ENCODE results near the gene ADCK1. TPM values are rescaled to one million over a fixed set of nuclear protein-coding genes. Genes with fewer than 3 reads are reported as not detected.
"Not testable (repeated sequence)": the region's sequence is repeated elsewhere in the genome, so short reads cannot be mapped to it uniquely, and the experiment has no call there.

The ADCK1 gene
- total and polyA plus RNA-seq, 9 donors, result 2.8 to 8.4 (median 6.7) TPM

- Histone ChIP-seq H3K36me3 (ENCODE audit: control insufficient read depth, insufficient read depth, low read length) (no peaks in the 10 kb centered on the region), H3K4me3 (ENCODE audit: low read length) (no peak overlapping the region), H3K4me1 (ENCODE audit: control insufficient read depth, insufficient read depth, low read length) (no peaks in the 10 kb centered on the region), H3K27ac (ENCODE audit: low read length) (no peak overlapping the region), H3K9me3 (replicated peaks; ENCODE audit: control insufficient read depth, low read depth, low read length) (no peaks in the 10 kb centered on the region), H3K27me3 (ENCODE audit: control insufficient read depth, insufficient read depth, low read length) (no peaks in the 10 kb centered on the region)
- no peak for DNase-seq
- 86% methylated on average over 2 of the region's 3 CpGs for WGBS (ENCODE audit: insufficient coverage)
Observed at GRCh38 chr14:77808250-77808649, 8.3 kb downstream of the ADCK1 start.

- Histone ChIP-seq H3K4me1 (ENCODE audit: control insufficient read depth, insufficient read depth, low read length) (no peaks in the 10 kb centered on the region), H3K27ac (ENCODE audit: low read length) (no peak overlapping the region), H3K4me3 (ENCODE audit: low read length) (no peak overlapping the region), H3K36me3 (ENCODE audit: control insufficient read depth, insufficient read depth, low read length) (no peaks in the 10 kb centered on the region), H3K9me3 (replicated peaks; ENCODE audit: control insufficient read depth, low read depth, low read length) (no peaks in the 10 kb centered on the region), H3K27me3 (ENCODE audit: control insufficient read depth, insufficient read depth, low read length) (no peaks in the 10 kb centered on the region)
- 86% methylated on average over 1 of the region's 1 CpG for WGBS (ENCODE audit: insufficient coverage)
- no peak for DNase-seq
Observed at GRCh38 chr14:77809011-77809410, 9.1 kb downstream of the ADCK1 start.

GRCh38 chr14:77812028-77812427, 12.1 kb downstream of the ADCK1 start:
- H3K27ac ChIP-seq (ENCODE audit: low read length), result no peak overlapping the region
- DNase-seq, result no peak
- no peaks in the 10 kb centered on the region for H3K36me3 ChIP-seq (ENCODE audit: control insufficient read depth, insufficient read depth, low read length)
- WGBS (ENCODE audit: insufficient coverage), result 100% methylated on average over 1 of the region's 2 CpGs
- no peak overlapping the region for H3K4me3 ChIP-seq (ENCODE audit: low read length)
- no peaks in the 10 kb centered on the region for H3K27me3 ChIP-seq (ENCODE audit: control insufficient read depth, insufficient read depth, low read length)
- no peaks in the 10 kb centered on the region for H3K9me3 ChIP-seq (replicated peaks; ENCODE audit: control insufficient read depth, low read depth, low read length)
- H3K4me1 ChIP-seq (ENCODE audit: control insufficient read depth, insufficient read depth, low read length), result no peaks in the 10 kb centered on the region

DNA sequence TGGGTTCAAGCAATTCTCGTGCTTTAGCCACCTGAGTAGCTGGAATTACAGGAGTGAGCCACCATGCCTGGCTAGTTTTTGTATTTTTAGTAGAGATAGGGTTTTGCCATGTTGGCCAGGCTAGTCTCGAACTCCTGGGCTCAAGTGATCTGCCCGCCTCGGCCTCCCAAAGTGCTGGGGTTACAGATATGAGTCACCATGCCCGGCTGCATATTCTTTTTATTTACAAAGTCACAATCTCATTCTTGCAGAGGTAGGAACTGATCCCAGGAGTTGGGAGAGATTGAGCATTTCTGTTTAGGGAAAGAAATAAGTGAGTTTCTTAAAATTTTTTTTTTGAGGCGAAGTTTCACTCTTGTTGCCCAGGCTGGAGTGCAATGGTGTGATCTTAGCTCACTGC, 12.8 kb downstream of the ADCK1 start:
- H3K9me3 ChIP-seq (replicated peaks; ENCODE audit: control insufficient read depth, low read depth, low read length); H3K36me3 ChIP-seq (ENCODE audit: control insufficient read depth, insufficient read depth, low read length); H3K27ac ChIP-seq (ENCODE audit: low read length); DNase-seq; H3K27me3 ChIP-seq (ENCODE audit: control insufficient read depth, insufficient read depth, low read length); H3K4me1 ChIP-seq (ENCODE audit: control insufficient read depth, insufficient read depth, low read length); H3K4me3 ChIP-seq (ENCODE audit: low read length): not testable (repeated sequence)
- no CpG with 5 or more reads among the region's 6 CpGs for WGBS (ENCODE audit: insufficient coverage)

DNA sequence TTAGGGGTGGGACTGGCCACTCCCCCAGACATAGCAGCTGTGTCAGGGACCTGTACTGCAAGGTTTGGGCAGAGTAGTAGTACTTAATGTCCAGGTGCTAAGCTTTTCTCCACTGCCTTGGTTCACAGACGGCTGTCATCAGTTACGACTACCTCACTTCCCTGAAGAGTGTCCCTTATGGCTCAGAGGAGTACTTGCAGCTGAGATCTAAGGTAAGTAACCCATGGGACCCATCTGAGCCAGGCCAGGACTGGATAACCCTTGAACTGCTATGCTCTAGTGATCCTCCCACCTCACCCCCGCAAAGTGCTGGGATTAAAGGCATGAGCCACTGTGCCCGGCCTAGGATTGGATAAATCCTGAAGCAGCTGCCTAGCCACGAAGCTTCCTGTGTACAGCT, 22.4 kb downstream of the ADCK1 start:
- WGBS (ENCODE audit: insufficient coverage), result 71% methylated on average over 3 of the region's 5 CpGs
- Histone ChIP-seq H3K27me3 (ENCODE audit: control insufficient read depth, insufficient read depth, low read length) (no peaks in the 10 kb centered on the region), H3K4me3 (ENCODE audit: low read length) (no peak overlapping the region), H3K9me3 (replicated peaks; ENCODE audit: control insufficient read depth, low read depth, low read length) (no peaks in the 10 kb centered on the region), H3K27ac (ENCODE audit: low read length) (no peak overlapping the region), H3K4me1 (ENCODE audit: control insufficient read depth, insufficient read depth, low read length) (no peaks in the 10 kb centered on the region), H3K36me3 (ENCODE audit: control insufficient read depth, insufficient read depth, low read length) (peaks cover 15% of the 10 kb centered on the region)
- no peak for DNase-seq

DNA sequence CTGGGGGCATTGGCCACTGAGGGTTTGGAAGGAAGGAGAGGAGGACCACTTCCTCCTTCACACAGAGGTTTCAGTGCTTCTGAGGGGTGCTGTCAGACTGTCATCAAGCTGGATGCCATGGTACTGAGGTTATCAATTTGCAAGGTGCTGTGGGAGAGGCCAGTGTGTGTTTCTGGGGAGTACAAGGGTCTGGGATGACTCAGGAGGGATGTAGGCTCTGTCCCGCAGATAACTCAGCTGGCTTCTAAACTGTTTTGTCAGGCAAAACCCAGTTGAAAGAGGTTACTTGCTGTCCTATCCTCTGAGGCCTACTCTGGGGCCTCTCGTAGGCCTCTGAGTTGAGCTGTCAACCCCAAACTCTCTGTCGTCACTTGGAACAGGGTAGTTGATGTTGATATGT, 22.8 kb downstream of the ADCK1 start:
- 100% methylated on average over 3 of the region's 3 CpGs for WGBS (ENCODE audit: insufficient coverage)
- Histone ChIP-seq H3K9me3 (replicated peaks; ENCODE audit: control insufficient read depth, low read depth, low read length) (no peaks in the 10 kb centered on the region), H3K27me3 (ENCODE audit: control insufficient read depth, insufficient read depth, low read length) (no peaks in the 10 kb centered on the region), H3K27ac (ENCODE audit: low read length) (no peak overlapping the region), H3K4me3 (ENCODE audit: low read length) (no peak overlapping the region), H3K36me3 (ENCODE audit: control insufficient read depth, insufficient read depth, low read length) (peaks cover 15% of the 10 kb centered on the region), H3K4me1 (ENCODE audit: control insufficient read depth, insufficient read depth, low read length) (no peaks in the 10 kb centered on the region)
- no peak for DNase-seq

DNA sequence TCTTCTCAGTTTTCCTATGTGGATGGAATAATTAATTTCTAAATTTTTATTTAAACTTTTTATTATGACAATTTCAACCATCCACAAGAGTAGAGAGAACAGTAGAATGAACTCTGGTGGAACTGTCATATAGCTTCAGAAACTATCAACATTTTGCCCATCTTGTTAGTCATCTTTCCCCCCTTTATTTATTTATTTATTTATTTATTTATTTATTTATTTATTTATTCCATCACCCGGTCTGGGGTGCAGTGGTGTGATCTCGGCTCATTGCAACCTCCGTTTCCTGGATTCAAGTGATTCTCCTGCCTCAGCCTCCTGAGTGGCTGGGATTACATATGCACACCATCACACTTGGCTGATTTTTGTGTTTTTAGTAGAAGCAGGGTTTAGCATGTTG, 23.5 kb downstream of the ADCK1 start:
- Histone ChIP-seq H3K27me3 (ENCODE audit: control insufficient read depth, insufficient read depth, low read length) (no peaks in the 10 kb centered on the region), H3K36me3 (ENCODE audit: control insufficient read depth, insufficient read depth, low read length) (peaks cover 17% of the 10 kb centered on the region), H3K4me1 (ENCODE audit: control insufficient read depth, insufficient read depth, low read length) (no peaks in the 10 kb centered on the region), H3K4me3 (ENCODE audit: low read length) (no peak overlapping the region), H3K9me3 (replicated peaks; ENCODE audit: control insufficient read depth, low read depth, low read length) (no peaks in the 10 kb centered on the region), H3K27ac (ENCODE audit: low read length) (no peak overlapping the region)
- no CpG with 5 or more reads among the region's 3 CpGs for WGBS (ENCODE audit: insufficient coverage)
- no peak for DNase-seq

DNA sequence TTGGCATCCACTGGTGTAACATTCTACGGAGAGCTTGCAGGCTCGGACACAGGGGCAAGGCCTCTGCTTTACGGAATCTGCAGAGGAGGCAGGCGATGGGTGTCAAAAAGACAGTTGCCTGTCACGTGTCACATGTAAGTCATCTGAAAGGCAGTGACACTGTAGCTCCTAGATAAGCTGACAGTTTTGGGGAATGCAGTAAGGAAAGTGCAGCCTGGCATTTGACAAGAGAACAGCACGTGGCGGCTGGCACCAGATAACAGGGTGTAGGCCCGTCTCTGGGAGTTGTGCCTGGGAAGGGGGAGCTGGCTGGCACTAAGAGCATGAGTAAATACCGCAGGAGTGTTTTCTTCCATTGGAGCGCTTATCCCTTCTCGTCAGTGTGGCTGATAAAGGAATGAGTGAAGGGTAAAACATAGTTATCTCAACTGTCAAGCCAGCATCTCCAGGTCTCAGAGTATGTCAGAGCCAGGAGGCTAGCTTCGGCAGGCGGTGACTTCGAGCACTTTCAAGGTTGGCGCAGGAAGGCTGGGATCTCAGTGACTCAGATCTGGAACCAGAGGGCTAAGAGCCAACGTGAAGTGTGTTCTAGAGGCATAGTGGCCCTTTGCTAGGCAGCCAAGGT, 26.1 kb downstream of the ADCK1 start:
- H3K9me3 ChIP-seq (replicated peaks; ENCODE audit: control insufficient read depth, low read depth, low read length), result no peaks in the 10 kb centered on the region
- H3K27ac ChIP-seq (ENCODE audit: low read length), result no peak overlapping the region
- 92% methylated on average over 14 of the region's 16 CpGs for WGBS (ENCODE audit: insufficient coverage)
- H3K36me3 ChIP-seq (ENCODE audit: control insufficient read depth, insufficient read depth, low read length), result peaks cover 18% of the 10 kb centered on the region
- DNase-seq, result no peak
- H3K27me3 ChIP-seq (ENCODE audit: control insufficient read depth, insufficient read depth, low read length), result no peaks in the 10 kb centered on the region
- no peaks in the 10 kb centered on the region for H3K4me1 ChIP-seq (ENCODE audit: control insufficient read depth, insufficient read depth, low read length)
- H3K4me3 ChIP-seq (ENCODE audit: low read length), result no peak overlapping the region

- no peaks in the 10 kb centered on the region for H3K9me3 ChIP-seq (replicated peaks; ENCODE audit: control insufficient read depth, low read depth, low read length)
- H3K27me3 ChIP-seq (ENCODE audit: control insufficient read depth, insufficient read depth, low read length), result no peaks in the 10 kb centered on the region
- no peak for DNase-seq
- H3K27ac ChIP-seq (ENCODE audit: low read length), result no peak overlapping the region
- WGBS (ENCODE audit: insufficient coverage), result 80% methylated on average over 1 of the region's 2 CpGs
- peaks cover 8% of the 10 kb centered on the region for H3K36me3 ChIP-seq (ENCODE audit: control insufficient read depth, insufficient read depth, low read length)
- H3K4me3 ChIP-seq (ENCODE audit: low read length), result no peak overlapping the region
- H3K4me1 ChIP-seq (ENCODE audit: control insufficient read depth, insufficient read depth, low read length), result no peaks in the 10 kb centered on the region
Observed at GRCh38 chr14:77830692-77831091, 30.8 kb downstream of the ADCK1 start.

DNA sequence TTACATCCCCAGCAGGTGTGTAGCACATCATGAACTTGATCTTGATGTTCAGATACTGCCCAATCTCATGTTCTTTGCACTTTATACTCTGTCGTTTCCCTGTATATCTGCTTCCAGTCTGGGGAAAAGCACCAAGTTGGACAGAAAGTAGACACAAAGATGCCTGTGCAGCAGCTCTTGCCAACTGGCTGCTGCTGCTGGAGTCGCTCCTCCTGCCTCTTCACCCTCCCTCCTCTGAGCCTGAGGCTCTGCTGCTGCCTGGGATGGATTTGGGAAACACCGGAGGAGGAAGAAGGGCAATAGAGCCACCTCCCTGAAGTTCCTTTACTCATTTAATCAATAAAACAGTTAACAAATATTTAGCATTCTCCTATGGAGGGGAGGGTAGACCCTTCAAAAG, 32.4 kb downstream of the ADCK1 start:
- Histone ChIP-seq H3K36me3 (ENCODE audit: control insufficient read depth, insufficient read depth, low read length) (peaks cover 8% of the 10 kb centered on the region), H3K27ac (ENCODE audit: low read length) (no peak overlapping the region), H3K4me1 (ENCODE audit: control insufficient read depth, insufficient read depth, low read length) (no peaks in the 10 kb centered on the region), H3K4me3 (ENCODE audit: low read length) (no peak overlapping the region), H3K27me3 (ENCODE audit: control insufficient read depth, insufficient read depth, low read length) (no peaks in the 10 kb centered on the region), H3K9me3 (replicated peaks; ENCODE audit: control insufficient read depth, low read depth, low read length) (no peaks in the 10 kb centered on the region)
- WGBS (ENCODE audit: insufficient coverage), result 0% methylated on average over 1 of the region's 3 CpGs
- peak; percentile 38 for DNase-seq

DNA sequence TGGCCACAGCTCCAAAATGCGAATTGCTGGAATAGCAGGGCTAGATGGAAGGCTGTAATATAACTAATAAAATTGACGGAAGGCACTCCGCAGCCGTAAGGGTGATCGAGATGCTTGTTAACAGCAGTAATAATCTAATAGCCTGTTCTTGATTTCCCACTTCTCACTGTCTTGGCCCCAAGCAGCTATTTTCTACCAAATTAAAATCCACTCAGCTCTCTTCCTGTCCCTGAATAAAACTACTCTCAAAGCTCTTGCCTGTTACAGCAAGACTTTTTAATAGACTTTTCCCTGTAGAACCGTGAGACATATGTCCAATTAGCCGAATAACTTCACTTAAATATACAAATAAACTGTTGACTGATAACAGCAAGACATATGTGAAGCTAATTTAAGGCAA, 38.0 kb downstream of the ADCK1 start:
- H3K27me3 ChIP-seq (ENCODE audit: control insufficient read depth, insufficient read depth, low read length), result no peaks in the 10 kb centered on the region
- H3K4me1 ChIP-seq (ENCODE audit: control insufficient read depth, insufficient read depth, low read length), result no peaks in the 10 kb centered on the region
- H3K9me3 ChIP-seq (replicated peaks; ENCODE audit: control insufficient read depth, low read depth, low read length), result no peaks in the 10 kb centered on the region
- peaks cover 2% of the 10 kb centered on the region for H3K36me3 ChIP-seq (ENCODE audit: control insufficient read depth, insufficient read depth, low read length)
- no peak overlapping the region for H3K4me3 ChIP-seq (ENCODE audit: low read length)
- no peak for DNase-seq
- 93% methylated on average over 3 of the region's 7 CpGs for WGBS (ENCODE audit: insufficient coverage)
- H3K27ac ChIP-seq (ENCODE audit: low read length), result no peak overlapping the region
